Activated T-helper 1 cell treated with Interleukin-2 at 50 U/mL for 16 hours (primary cell): ENCODE measurements around the gene CARNS1.
"Not testable (repeated sequence)": the region's sequence is repeated elsewhere in the genome, so short reads cannot be mapped to it uniquely, and the experiment has no call there.

Experiments
- DNase-seq: peaks from one replicate; pipeline ENCODE4 v3.0.0-alpha.2; 2020; ENCODE audit warnings: low read depth

The CARNS1 gene

GRCh38 chr11:67409781-67410368 is 5.6 kb upstream of the CARNS1 start:
- DNase-seq: no peak

- DNase-seq: no peak
These were observed 5.1 kb upstream of the CARNS1 start for GRCh38 chr11:67410369-67410831.

GRCh38 chr11:67410984-67411784 is 4.3 kb upstream of the CARNS1 start:
- no peak for DNase-seq

- DNase-seq: no peak
These were observed 3.7 kb upstream of the CARNS1 start for GRCh38 chr11:67411785-67412152.

GRCh38 chr11:67412495-67413179 is 2.8 kb upstream of the CARNS1 start:
- DNase-seq: no peak

- DNase-seq: no peak
These were observed 2.1 kb upstream of the CARNS1 start for GRCh38 chr11:67413266-67413849.

GRCh38 chr11:67416416-67417335 is 1.2 kb downstream of the CARNS1 start:
- DNase-seq: peak; percentile 81

GRCh38 chr11:67417425-67417824 is 1.9 kb downstream of the CARNS1 start:
- DNase-seq: no peak

- DNase-seq: no peak
These were observed 3.2 kb downstream of the CARNS1 start for GRCh38 chr11:67418476-67419281.

GRCh38 chr11:67419325-67420049 is 4.0 kb downstream of the CARNS1 start:
- DNase-seq: no peak

GRCh38 chr11:67420147-67420645 is 4.7 kb downstream of the CARNS1 start:
- no peak for DNase-seq

- DNase-seq: peak; percentile 99
These were observed 5.4 kb downstream of the CARNS1 start for GRCh38 chr11:67420646-67421429.

- DNase-seq: no peak
These were observed 6.1 kb downstream of the CARNS1 start for GRCh38 chr11:67421430-67422031.

- DNase-seq: no peak
These were observed 7.4 kb downstream of the CARNS1 start for GRCh38 chr11:67422891-67423290.

- DNase-seq: no peak
These were observed 8.0 kb downstream of the CARNS1 start for GRCh38 chr11:67423466-67423865.

GRCh38 chr11:67423891-67424613 is 8.6 kb downstream of the CARNS1 start:
- no peak for DNase-seq

- not testable (repeated sequence) for DNase-seq
These were observed 11.9 kb downstream of the CARNS1 start for GRCh38 chr11:67427364-67427859.
